Stimulated activated effector memory CD8-positive, alpha-beta T cell treated with anti-CD3 and anti-CD28 coated beads, Interleukin-12 subunit alpha, Interleukin-12 subunit beta, amount 100 ng/mL, for 72 hours (primary cell): Measurements from ENCODE around the gene WBP11.

ENCODE experiments used
- ATAC-seq: fragments of 150-1000 bp; cut with Tn5 transposase; 2 replicates; pipeline ENCODE4 v1.10.0; 2021
- DNase-seq, 2 donors: peaks; one replicate each; pipeline ENCODE4 v3.0.0; 2021 to 2022; ENCODE audit warnings: low spot score in 2 of 2
- H3K27ac Mint-ChIP-seq: one replicate; pipeline ENCODE4 v1.8.0; 2022; ENCODE audit warnings: mild to moderate bottlenecking, mixed read lengths
- H3K36me3 Mint-ChIP-seq: one replicate; pipeline ENCODE4 v1.8.0; 2022; ENCODE audit warnings: mild to moderate bottlenecking, mixed read lengths
- H3K4me1 Mint-ChIP-seq: one replicate; pipeline ENCODE4 v1.8.0; 2022; ENCODE audit warnings: mixed read lengths
- H3K4me3 Mint-ChIP-seq: one replicate; pipeline ENCODE4 v1.8.0; 2022; ENCODE audit warnings: mild to moderate bottlenecking, mixed read lengths
- H3K9me3 Mint-ChIP-seq: one replicate; pipeline ENCODE4 v1.8.0; 2022; ENCODE audit warnings: mixed read lengths

The WBP11 gene

GRCh38 chr12:14803011-14803829 is at the start of gene WBP11, which contains the start of gene C12orf60:
Gene WBP11 (minus strand): TSS chr12:14803478. CDS start chr12:14801383, 2,095 bp downstream.
Gene C12orf60 (plus strand): TSS chr12:14803670. CDS start chr12:14822936, 19,266 bp downstream.
- H3K36me3 Mint-ChIP-seq, result peaks cover 35% of the 10 kb centered on the region
- no peak within 1 kb of the TSS for H3K4me3 Mint-ChIP-seq
- peak; percentile 69 to 91 for DNase-seq
- H3K4me1 Mint-ChIP-seq, result peaks cover 11% of the 10 kb centered on the region
- peak; percentile 99 for ATAC-seq
- no peak within 1 kb of the TSS for H3K27ac Mint-ChIP-seq
- H3K9me3 Mint-ChIP-seq, result no peaks in the 10 kb centered on the region

GRCh38 chr12:14852880-14853279 is 49.6 kb upstream of the WBP11 start:
- Mint-ChIP-seq H3K4me3 (no peak overlapping the region), H3K9me3 (no peaks in the 10 kb centered on the region), H3K36me3 (no peaks in the 10 kb centered on the region), H3K4me1 (no peaks in the 10 kb centered on the region), H3K27ac (no peak overlapping the region)
- no peak for DNase-seq
- no peak for ATAC-seq

- H3K36me3 Mint-ChIP-seq, result no peaks in the 10 kb centered on the region
- H3K27ac Mint-ChIP-seq, result peak overlapping the region; percentile 10
- ATAC-seq (peak; percentile 13), DNase-seq (no peak)
- no peaks in the 10 kb centered on the region for H3K9me3 Mint-ChIP-seq
- no peak overlapping the region for H3K4me3 Mint-ChIP-seq
- H3K4me1 Mint-ChIP-seq, result no peaks in the 10 kb centered on the region
Observed at GRCh38 chr12:14850929-14851663, 47.8 kb upstream of the WBP11 start.

GRCh38 chr12:14849661-14850060 is 46.4 kb upstream of the WBP11 start:
- DNase-seq (no peak), ATAC-seq (no peak)
- Mint-ChIP-seq H3K4me3 (no peak overlapping the region), H3K27ac (no peak overlapping the region), H3K4me1 (peaks cover 6% of the 10 kb centered on the region), H3K9me3 (no peaks in the 10 kb centered on the region), H3K36me3 (no peaks in the 10 kb centered on the region)

GRCh38 chr12:14846876-14847580 is 43.8 kb upstream of the WBP11 start:
- no peaks in the 10 kb centered on the region for H3K9me3 Mint-ChIP-seq
- H3K36me3 Mint-ChIP-seq, result no peaks in the 10 kb centered on the region

GRCh38 chr12:14846042-14846587 is 42.8 kb upstream of the WBP11 start:
- no peak for ATAC-seq
- H3K36me3 Mint-ChIP-seq, result no peaks in the 10 kb centered on the region
- no peaks in the 10 kb centered on the region for H3K9me3 Mint-ChIP-seq
- H3K27ac Mint-ChIP-seq, result no peak overlapping the region
- peaks cover 6% of the 10 kb centered on the region for H3K4me1 Mint-ChIP-seq
- no peak overlapping the region for H3K4me3 Mint-ChIP-seq
- no peak for DNase-seq

More at GRCh38 chr12:14846876-14847580, 43.8 kb upstream of the WBP11 start:
- DNase-seq (no peak), ATAC-seq (no peak)
- peaks cover 6% of the 10 kb centered on the region for H3K4me1 Mint-ChIP-seq
- H3K4me3 Mint-ChIP-seq, result no peak overlapping the region
- H3K27ac Mint-ChIP-seq, result no peak overlapping the region

- H3K27ac Mint-ChIP-seq, result peak overlapping the region; percentile 3
- DNase-seq (peak; percentile 10 to 54), ATAC-seq (peak; percentile 54)
- peaks cover 6% of the 10 kb centered on the region for H3K4me1 Mint-ChIP-seq
- H3K4me3 Mint-ChIP-seq, result no peak overlapping the region
- H3K9me3 Mint-ChIP-seq, result no peaks in the 10 kb centered on the region
- H3K36me3 Mint-ChIP-seq, result no peaks in the 10 kb centered on the region
Observed at GRCh38 chr12:14845350-14845750, 42.1 kb upstream of the WBP11 start.

- no peak overlapping the region for H3K4me3 Mint-ChIP-seq
- peaks cover 6% of the 10 kb centered on the region for H3K4me1 Mint-ChIP-seq
- no peak for DNase-seq
- H3K9me3 Mint-ChIP-seq, result no peaks in the 10 kb centered on the region
- no peak for ATAC-seq
- H3K27ac Mint-ChIP-seq, result no peak overlapping the region
- H3K36me3 Mint-ChIP-seq, result no peaks in the 10 kb centered on the region
Observed at GRCh38 chr12:14844401-14844800, 41.1 kb upstream of the WBP11 start.

GRCh38 chr12:14843425-14843887 is 40.2 kb upstream of the WBP11 start, which contains the start of gene ART4:
Gene ART4 (minus strand): TSS chr12:14843526. CDS start chr12:14843113, 413 bp downstream.
- ATAC-seq, result no peak
- no peak for DNase-seq
- H3K9me3 Mint-ChIP-seq, result no peaks in the 10 kb centered on the region
- H3K4me1 Mint-ChIP-seq, result peaks cover 6% of the 10 kb centered on the region
- no peak within 1 kb of the TSS for H3K4me3 Mint-ChIP-seq
- H3K27ac Mint-ChIP-seq, result no peak within 1 kb of the TSS
- H3K36me3 Mint-ChIP-seq, result no peaks in the 10 kb centered on the region

GRCh38 chr12:14842315-14842714 is 39.0 kb upstream of the WBP11 start:
- ATAC-seq, result no peak
- H3K36me3 Mint-ChIP-seq, result no peaks in the 10 kb centered on the region

GRCh38 chr12:14841761-14842160 is 38.5 kb upstream of the WBP11 start:
- Mint-ChIP-seq H3K36me3 (no peaks in the 10 kb centered on the region), H3K9me3 (no peaks in the 10 kb centered on the region), H3K4me3 (no peak overlapping the region), H3K4me1 (peaks cover 6% of the 10 kb centered on the region), H3K27ac (no peak overlapping the region)
- DNase-seq (no peak), ATAC-seq (no peak)

More at GRCh38 chr12:14842315-14842714, 39.0 kb upstream of the WBP11 start:
- H3K4me3 Mint-ChIP-seq, result no peak overlapping the region
- H3K27ac Mint-ChIP-seq, result no peak overlapping the region
- no peak for DNase-seq
- no peaks in the 10 kb centered on the region for H3K9me3 Mint-ChIP-seq
- peaks cover 6% of the 10 kb centered on the region for H3K4me1 Mint-ChIP-seq

- DNase-seq, result no peak
Observed at GRCh38 chr12:14840616-14841015, 37.3 kb upstream of the WBP11 start.

GRCh38 chr12:14839262-14839661 is 36.0 kb upstream of the WBP11 start:
- Mint-ChIP-seq H3K36me3 (no peaks in the 10 kb centered on the region), H3K27ac (no peak overlapping the region), H3K4me1 (no peaks in the 10 kb centered on the region), H3K9me3 (no peaks in the 10 kb centered on the region), H3K4me3 (no peak overlapping the region)
- DNase-seq, result no peak
- ATAC-seq, result no peak

More at GRCh38 chr12:14840616-14841015, 37.3 kb upstream of the WBP11 start:
- H3K36me3 Mint-ChIP-seq, result no peaks in the 10 kb centered on the region
- H3K4me1 Mint-ChIP-seq, result peaks cover 6% of the 10 kb centered on the region
- no peak overlapping the region for H3K4me3 Mint-ChIP-seq
- ATAC-seq, result no peak
- no peak overlapping the region for H3K27ac Mint-ChIP-seq
- H3K9me3 Mint-ChIP-seq, result no peaks in the 10 kb centered on the region

GRCh38 chr12:14836336-14837210 is 33.3 kb upstream of the WBP11 start:
- Mint-ChIP-seq H3K27ac (no peak overlapping the region), H3K9me3 (no peaks in the 10 kb centered on the region), H3K4me1 (no peaks in the 10 kb centered on the region), H3K36me3 (no peaks in the 10 kb centered on the region), H3K4me3 (no peak overlapping the region)
- DNase-seq (no peak), ATAC-seq (peak; percentile 84)
